HEK293T (cell line): Measurements from ENCODE around the gene NPDC1.

Experiments used
- ARNT ChIP-seq: fragments of 450-650 bp; IDR thresholded peaks from 2 replicates; pipeline ENCODE4 v1.6.1; 2017; ENCODE audit warnings: mild to moderate bottlenecking
- BHLHE40 ChIP-seq: fragments of 450-650 bp; IDR thresholded peaks from 2 replicates; pipeline ENCODE4 v1.6.1; 2016; ENCODE audit warnings: mild to moderate bottlenecking, moderate library complexity, borderline replicate concordance
- ELF4 ChIP-seq: fragments of 450-650 bp; IDR thresholded peaks from 2 replicates; pipeline ENCODE4 v1.6.1; 2017; ENCODE audit warnings: antibody characterized with exemption
- FOXK2 ChIP-seq: fragments of 450-650 bp; IDR thresholded peaks from 2 replicates; pipeline ENCODE4 v1.6.1; 2016; ENCODE audit warnings: mild to moderate bottlenecking
- SP1 ChIP-seq: fragments of 450-650 bp; IDR thresholded peaks from 2 replicates; pipeline ENCODE4 v1.6.1; 2017

DNA sequence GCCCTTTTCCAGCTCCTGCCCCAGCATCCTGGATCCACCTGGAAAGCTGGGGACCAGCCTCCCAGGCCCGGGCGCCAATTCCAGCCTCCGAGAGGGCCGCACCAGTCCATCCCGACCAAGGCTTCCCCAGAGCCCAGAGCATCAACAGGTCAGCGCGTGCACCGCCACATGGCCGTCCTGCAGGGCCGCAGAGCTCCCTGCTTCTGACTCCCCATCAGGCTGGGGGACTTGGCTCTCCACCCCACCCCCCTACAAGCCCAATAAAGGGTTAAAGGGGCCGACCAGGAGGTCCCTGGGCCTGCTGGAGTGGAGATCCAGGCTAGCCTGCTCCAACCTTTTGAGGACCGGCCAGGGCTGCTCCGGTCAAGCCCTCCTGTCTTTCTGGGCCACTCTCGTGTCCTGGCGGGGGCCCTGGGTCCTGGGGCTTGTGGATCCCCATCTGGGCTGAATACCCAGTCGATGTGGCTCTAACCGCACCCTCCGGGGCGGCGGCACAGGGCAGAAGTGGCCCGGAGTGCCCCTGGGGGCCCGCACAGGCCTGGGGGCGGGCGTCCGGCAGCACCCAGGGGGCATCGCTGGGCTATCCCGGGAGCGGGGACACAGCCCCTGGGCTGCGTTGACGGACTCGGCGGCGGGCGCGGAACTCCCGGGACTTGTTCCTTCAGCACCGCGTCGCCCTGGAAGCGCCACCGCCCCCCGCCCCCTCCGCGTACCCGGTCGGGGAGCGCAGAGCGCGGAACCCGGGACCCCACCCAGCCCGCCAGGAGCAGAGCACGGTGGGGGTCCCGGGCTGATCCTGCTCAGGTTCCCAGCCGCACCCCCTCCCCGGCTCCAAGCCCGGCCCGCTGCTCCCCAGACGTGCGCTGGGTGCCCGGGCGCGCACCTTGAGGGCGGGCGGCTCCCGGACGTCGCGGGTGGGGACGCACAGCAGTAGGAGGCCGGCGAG, 7.3 kb upstream of the NPDC1 start:
- TF ChIP-seq FOXK2 = no peak
- no peak for TF ChIP-seq SP1
- no peak for TF ChIP-seq BHLHE40
- no peak for TF ChIP-seq ELF4
- TF ChIP-seq ARNT = no peak
